ENCODE data around the gene PEX5. TPM values are rescaled to one million over a fixed set of nuclear protein-coding genes. Genes with fewer than 3 reads are reported as not detected.

The PEX5 gene
- polyA plus RNA-seq, 1 donor (not counting 4 experiments of a cell fraction or from before 2014, with no cell fraction given), result 14.4 TPM

- FAIRE-seq (no peak), DNase-seq (ENCODE audit: low read depth, low spot score) (no peak)
- Histone ChIP-seq H3K4me3 (ENCODE audit: control insufficient read depth in 2 of 3, extremely low read depth in 1 of 3, insufficient read depth in 2 of 3, low read depth in 1 of 3, low read length in 3 of 3) (no peak overlapping the region), H3K9ac (ENCODE audit: control insufficient read depth, extremely low read depth, insufficient read depth, low read length) (no peak overlapping the region), H3K36me3 (ENCODE audit: control insufficient read depth in 2 of 2, extremely low read depth in 1 of 2, insufficient read depth in 2 of 2, low read length in 2 of 2) (peaks cover 4 to 24% of the 10 kb centered on the region in 2 experiments), H3K9me3 (ENCODE audit: control insufficient read depth, low read depth, low read length) (no peaks in the 10 kb centered on the region), H3K27ac (ENCODE audit: control insufficient read depth, insufficient read depth, low read length) (no peak overlapping the region), H2AFZ (ENCODE audit: control insufficient read depth, low read length) (no peak overlapping the region), H3K79me2 (ENCODE audit: control insufficient read depth, insufficient read depth, low read length) (no peaks in the 10 kb centered on the region), H3K27me3 (ENCODE audit: control insufficient read depth, extremely low read depth, insufficient read depth, low read length) (no peaks in the 10 kb centered on the region), H4K20me1 (ENCODE audit: control insufficient read depth, extremely low read depth, insufficient read depth, low read length) (no peaks in the 10 kb centered on the region), H3K4me2 (ENCODE audit: control insufficient read depth, extremely low read depth, insufficient read depth, low read depth, low read length) (no peak overlapping the region), H3K4me1 (ENCODE audit: control insufficient read depth, extremely low read depth, insufficient read depth, low read length) (no peaks in the 10 kb centered on the region), H3K9me1 (ENCODE audit: control insufficient read depth, extremely low read depth, insufficient read depth, low read length) (no peaks in the 10 kb centered on the region)
- dilution Hi-C loops (cut with MboI; ENCODE audit: extremely low pct_ligation_motif_present, low sequenced_read_pairs), result no loop called here
- TF ChIP-seq CTCF (optimal IDR thresholded peaks at IDR 0.05 in 1 of 3, IDR thresholded peaks at IDR 0.05 in 1 of 3, conservative IDR thresholded peaks at IDR 0.05 in 1 of 3; ENCODE audit: extremely low read depth in 1 of 3, insufficient read depth in 2 of 3, low read length in 3 of 3) (no peak), EZH2 (IDR thresholded peaks at IDR 0.05; ENCODE audit: low read length) (no peak)
Measured at GRCh38 chr12:7143564-7143963, 45.9 kb upstream of the PEX5 start.

GRCh38 chr12:7144414-7145120 is 44.9 kb upstream of the PEX5 start:
- dilution Hi-C loops (cut with MboI; ENCODE audit: extremely low pct_ligation_motif_present, low sequenced_read_pairs), result no loop called here
- FAIRE-seq, result peak; percentile 59

More at GRCh38 chr12:7144414-7145120, 44.9 kb upstream of the PEX5 start:
- Histone ChIP-seq H4K20me1 (ENCODE audit: control insufficient read depth, extremely low read depth, insufficient read depth, low read length) (no peaks in the 10 kb centered on the region), H3K9ac (ENCODE audit: control insufficient read depth, extremely low read depth, insufficient read depth, low read length) (no peak overlapping the region), H3K9me1 (ENCODE audit: control insufficient read depth, extremely low read depth, insufficient read depth, low read length) (no peaks in the 10 kb centered on the region), H3K79me2 (ENCODE audit: control insufficient read depth, insufficient read depth, low read length) (no peaks in the 10 kb centered on the region), H3K9me3 (ENCODE audit: control insufficient read depth, low read depth, low read length) (no peaks in the 10 kb centered on the region), H3K4me1 (ENCODE audit: control insufficient read depth, extremely low read depth, insufficient read depth, low read length) (no peaks in the 10 kb centered on the region), H3K4me3 (ENCODE audit: control insufficient read depth in 2 of 3, extremely low read depth in 1 of 3, insufficient read depth in 2 of 3, low read depth in 1 of 3, low read length in 3 of 3) (no peak overlapping the region), H2AFZ (ENCODE audit: control insufficient read depth, low read length) (no peak overlapping the region), H3K36me3 (ENCODE audit: control insufficient read depth in 2 of 2, extremely low read depth in 1 of 2, insufficient read depth in 2 of 2, low read length in 2 of 2) (peaks cover 12 to 29% of the 10 kb centered on the region in 2 experiments), H3K4me2 (ENCODE audit: control insufficient read depth, extremely low read depth, insufficient read depth, low read depth, low read length) (no peak overlapping the region), H3K27me3 (ENCODE audit: control insufficient read depth, extremely low read depth, insufficient read depth, low read length) (no peaks in the 10 kb centered on the region), H3K27ac (ENCODE audit: control insufficient read depth, insufficient read depth, low read length) (no peak overlapping the region)
- DNase-seq (ENCODE audit: low read depth, low spot score), result no peak
- TF ChIP-seq CTCF (optimal IDR thresholded peaks at IDR 0.05 in 1 of 3, IDR thresholded peaks at IDR 0.05 in 1 of 3, conservative IDR thresholded peaks at IDR 0.05 in 1 of 3; ENCODE audit: extremely low read depth in 1 of 3, insufficient read depth in 2 of 3, low read length in 3 of 3) (peak; percentile 5 to 45 (median 28)), EZH2 (IDR thresholded peaks at IDR 0.05; ENCODE audit: low read length) (no peak)

All from keratinocyte (primary cell).